Left lung (tissue), 10 donors: Measurements from ENCODE around the gene YWHAE. TPM values are rescaled to one million over a fixed set of nuclear protein-coding genes. Genes with fewer than 3 reads are reported as not detected.

ENCODE experiments used
- ATAC-seq: fragments of 200-7000 bp; cut with Tn5 transposase; one replicate; pipeline ENCODE4 v1.9.1; 2020; ENCODE audit warnings: moderate library complexity
- DNase-seq, 4 donors: peaks; one replicate each; pipeline ENCODE4 v3.0.0-alpha.2; 2013 to 2020
- H3K27ac ChIP-seq, 2 donors: fragments of 200-600 bp; sonication (generic) in 1 of 2; one replicate each; pipeline versions ENCODE4 v1.5.0 to v1.8.0; 2020 to 2021
- H3K27me3 ChIP-seq, 2 donors: fragments of 200-600 bp; sonication (generic) in 1 of 2; one replicate each; pipeline versions ENCODE4 v1.5.0 to v1.8.0; 2020 to 2021
- H3K36me3 ChIP-seq, 2 donors: fragments of 200-600 bp; sonication (generic) in 1 of 2; one replicate each; pipeline versions ENCODE4 v1.5.0 to v1.8.0; 2020 to 2021
- H3K4me1 ChIP-seq, 2 donors: fragments of 200-600 bp; one replicate each; pipeline ENCODE4 v1.8.0; 2021
- H3K4me3 ChIP-seq, 2 donors: fragments of 200-600 bp; sonication (generic) in 1 of 2; one replicate each; pipeline versions ENCODE4 v1.5.0 to v1.8.0; 2020 to 2021; ENCODE audit warnings: mild to moderate bottlenecking in 1 of 2
- H3K9me3 ChIP-seq, 2 donors: fragments of 200-600 bp; sonication (generic) in 1 of 2; one replicate each; pipeline versions ENCODE4 v1.5.0 to v1.8.0; 2020 to 2021
- CTCF ChIP-seq, 2 donors: fragments of 200-600 bp; sonication (generic) in 1 of 2; IDR thresholded peaks; one replicate each; pipeline versions ENCODE4 v1.5.0 to v1.8.0; 2021; ENCODE audit warnings: antibody characterized with exemption in 2 of 2
- intact Hi-C, 2 donors: fragments of 100-400 bp; cut with DNase I; formaldehyde crosslinking; loops; one replicate each; pipeline versions ENCODE4 v1.11.2 to v1.14.2; 2022
- polyA plus RNA-seq, 6 donors: library from polyadenylated mRNA; unstranded; fragments of 120-200 nt; gene quantifications; one replicate each; pipeline ENCODE4 v1.2.1, GENCODE V29; 2013; ENCODE audit not compliant: insufficient read length in 6 of 6
- total RNA-seq, 2 donors: library from RNA; stranded (reverse); fragmentation: NEBNext Ultra II Directional; extraction: Animal tissue kit (Norgen Biotek cat#: 25700); gene quantifications; one replicate each; pipeline ENCODE4 v1.2.1, GENCODE V29; 2021
- donor health status: DM: no; HTN: yes; CAD: no.
- donor health status: DM: no; HTN: no; CAD: no.

Gene YWHAE
- total and polyA plus RNA-seq, 8 donors: 437 to 933 (median 780) TPM

GRCh38 chr17:1377334-1377733 lies 22.7 kb downstream of the YWHAE start:
- no peaks in the 10 kb centered on the region for H3K9me3 ChIP-seq
- H3K4me3 ChIP-seq: no peak overlapping the region
- H3K27ac ChIP-seq: no peak overlapping the region
- intact Hi-C loops: no loop called here
- H3K4me1 ChIP-seq: peaks cover 63 to 96% of the 10 kb centered on the region in 2 donors
- TF ChIP-seq CTCF (IDR thresholded peaks at IDR 0.05): no peak
- H3K36me3 ChIP-seq: peaks cover 0 to 13% of the 10 kb centered on the region in 2 donors
- no peaks in the 10 kb centered on the region for H3K27me3 ChIP-seq
- ATAC-seq (no peak), DNase-seq (no peak)

- H3K4me1 ChIP-seq: peaks cover 61 to 95% of the 10 kb centered on the region in 2 donors
- ATAC-seq: no peak
- H3K27ac ChIP-seq: no peak overlapping the region
These were observed 24.0 kb downstream of the YWHAE start for GRCh38 chr17:1376061-1376460.

GRCh38 chr17:1375615-1376014 lies 24.4 kb downstream of the YWHAE start:
- H3K4me3 ChIP-seq: no peak overlapping the region
- DNase-seq: no peak
- no peak overlapping the region for H3K27ac ChIP-seq
- intact Hi-C loops: no loop called here
- H3K9me3 ChIP-seq: no peaks in the 10 kb centered on the region
- H3K36me3 ChIP-seq: peaks cover 0 to 13% of the 10 kb centered on the region in 2 donors
- peaks cover 59 to 95% of the 10 kb centered on the region in 2 donors for H3K4me1 ChIP-seq
- no peaks in the 10 kb centered on the region for H3K27me3 ChIP-seq
- ATAC-seq: no peak
- TF ChIP-seq CTCF (IDR thresholded peaks at IDR 0.05): no peak

More at GRCh38 chr17:1376061-1376460, 24.0 kb downstream of the YWHAE start:
- no peak for DNase-seq
- intact Hi-C loops: no loop called here
- H3K36me3 ChIP-seq: peaks cover 0 to 13% of the 10 kb centered on the region in 2 donors
- H3K4me3 ChIP-seq: no peak overlapping the region
- TF ChIP-seq CTCF (IDR thresholded peaks at IDR 0.05): no peak
- no peaks in the 10 kb centered on the region for H3K9me3 ChIP-seq
- H3K27me3 ChIP-seq: no peaks in the 10 kb centered on the region

- Histone ChIP-seq H3K36me3 (peaks cover 0 to 13% of the 10 kb centered on the region in 2 donors), H3K4me1 (peaks cover 53 to 85% of the 10 kb centered on the region in 2 donors), H3K4me3 (no peak overlapping the region), H3K27me3 (no peaks in the 10 kb centered on the region), H3K9me3 (no peaks in the 10 kb centered on the region), H3K27ac (no peak overlapping the region)
- DNase-seq (no peak), ATAC-seq (peak; percentile 76)
- intact Hi-C loops: no loop called here
- no peak for TF ChIP-seq CTCF (IDR thresholded peaks at IDR 0.05)
These were observed 25.4 kb downstream of the YWHAE start for GRCh38 chr17:1374431-1375177.

- TF ChIP-seq CTCF (IDR thresholded peaks at IDR 0.05): no peak
- Histone ChIP-seq H3K27me3 (no peaks in the 10 kb centered on the region), H3K36me3 (peaks cover 0 to 13% of the 10 kb centered on the region in 2 donors), H3K9me3 (no peaks in the 10 kb centered on the region), H3K27ac (no peak overlapping the region), H3K4me3 (no peak overlapping the region), H3K4me1 (peaks cover 45 to 80% of the 10 kb centered on the region in 2 donors)
- ATAC-seq (peak; percentile 14), DNase-seq (no peak)
- intact Hi-C loops: no loop called here
These were observed 26.2 kb downstream of the YWHAE start for GRCh38 chr17:1373707-1374237.
